ENCODE measurements around the gene TTC4.

GRCh38 chr1:54782588-54782987 lies 66.9 kb downstream of the TTC4 start:
- TF ChIP-seq L3MBTL2 (conservative IDR thresholded peaks at IDR 0.05): no peak
- TF ChIP-seq FOXA1 (IDR thresholded peaks at IDR 0.05): no peak
- TF ChIP-seq SP1 (IDR thresholded peaks at IDR 0.05): no peak
- no peak for TF ChIP-seq ELF4 (IDR thresholded peaks at IDR 0.05)
- no peak for TF ChIP-seq FOXM1 (IDR thresholded peaks at IDR 0.05; ENCODE audit: borderline replicate concordance)
- TF ChIP-seq ZNF384 (IDR thresholded peaks at IDR 0.05): no peak
- no peak for TF ChIP-seq PKNOX1 (IDR thresholded peaks at IDR 0.05)
- no peak for TF ChIP-seq BHLHE40 (IDR thresholded peaks at IDR 0.05; ENCODE audit: borderline replicate concordance)
- no peak for TF ChIP-seq SUZ12 (IDR thresholded peaks at IDR 0.05)
- no peak for TF ChIP-seq FOXK2 (IDR thresholded peaks at IDR 0.05)
- no peak for TF ChIP-seq TARDBP (IDR thresholded peaks at IDR 0.05)
- TF ChIP-seq HDGF (IDR thresholded peaks at IDR 0.05; ENCODE audit: borderline replicate concordance): no peak
- TF ChIP-seq ARNT (IDR thresholded peaks at IDR 0.05): no peak
